ENCODE measurements around the gene PCYT2.
A peak's percentile ranks its signal among the peaks of the same experiment; 100 is the strongest.

The PCYT2 gene

GRCh38 chr17:81899514-81900166 is 11.6 kb downstream of the PCYT2 start:
- DNase-seq = no peak

- DNase-seq = no peak
Observed at GRCh38 chr17:81898885-81899284, 12.3 kb downstream of the PCYT2 start.

GRCh38 chr17:81898029-81898866 is 13.0 kb downstream of the PCYT2 start:
- no peak for DNase-seq

- no peak for DNase-seq
Observed at GRCh38 chr17:81895400-81895799, 15.8 kb downstream of the PCYT2 start.

- no peak for DNase-seq
Observed at GRCh38 chr17:81891303-81891552, 20.0 kb downstream of the PCYT2 start.

- peak; percentile 37 for DNase-seq
Observed at GRCh38 chr17:81890447-81891302, 20.5 kb downstream of the PCYT2 start.

- no peak for DNase-seq
Observed at GRCh38 chr17:81889602-81890001, 21.6 kb downstream of the PCYT2 start.

GRCh38 chr17:81888988-81889595 is 22.1 kb downstream of the PCYT2 start:
- DNase-seq = no peak

- DNase-seq = no peak
Observed at GRCh38 chr17:81888105-81888987, 22.9 kb downstream of the PCYT2 start.

- DNase-seq = peak; percentile 83
Observed at GRCh38 chr17:81885869-81886548, 25.2 kb downstream of the PCYT2 start.

- DNase-seq = no peak
Observed at GRCh38 chr17:81885454-81885853, 25.7 kb downstream of the PCYT2 start.

- no peak for DNase-seq
Observed at GRCh38 chr17:81884968-81885367, 26.2 kb downstream of the PCYT2 start.

GRCh38 chr17:81884520-81884919 is 26.7 kb downstream of the PCYT2 start:
- no peak for DNase-seq

GRCh38 chr17:81879121-81879520 is 32.1 kb downstream of the PCYT2 start:
- DNase-seq = no peak

- DNase-seq = no peak
Observed at GRCh38 chr17:81878294-81878693, 32.9 kb downstream of the PCYT2 start.

GRCh38 chr17:81877569-81877968 is 33.6 kb downstream of the PCYT2 start:
- DNase-seq = no peak

GRCh38 chr17:81871387-81872230 is 39.6 kb downstream of the PCYT2 start:
- DNase-seq = peak; percentile 87

GRCh38 chr17:81870981-81871386 is 40.2 kb downstream of the PCYT2 start, which contains the start of gene ARHGDIA:
Gene ARHGDIA (minus strand): TSS chr17:81871337. CDS start chr17:81869930, 1,407 bp downstream.
- no peak for DNase-seq

- peak; percentile 34 for DNase-seq
Observed at GRCh38 chr17:81870131-81870980, 40.8 kb downstream of the PCYT2 start.
